ENCODE results near the gene EDC3.
A peak's percentile ranks its signal among the peaks of the same experiment; 100 is the strongest.

The EDC3 gene

DNA sequence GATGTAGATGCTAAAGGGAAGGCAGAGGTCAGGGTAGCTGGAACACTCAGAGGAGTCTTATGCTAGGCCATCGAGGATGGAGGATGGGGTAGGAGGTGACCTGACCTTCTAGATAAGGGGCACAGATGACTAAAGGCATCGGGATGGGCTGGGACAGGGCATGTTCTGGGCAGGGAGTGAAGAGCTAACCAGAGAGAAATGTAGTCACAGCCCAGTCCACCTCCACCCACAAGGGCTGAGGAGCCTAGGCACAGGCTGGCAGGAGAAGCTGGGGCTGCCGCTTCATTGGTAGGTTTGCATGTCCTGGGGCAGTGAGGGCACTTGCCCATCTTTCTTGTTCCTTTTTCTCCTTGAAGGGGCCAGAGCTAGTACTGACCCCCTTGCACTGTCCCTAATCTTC, 67.6 kb downstream of the EDC3 start:
- H3K27ac ChIP-seq: 0 out of 2 replicates have a peak overlapping the region, but pooled peaks have one; percentile 22
- TF ChIP-seq, protein P1, sequence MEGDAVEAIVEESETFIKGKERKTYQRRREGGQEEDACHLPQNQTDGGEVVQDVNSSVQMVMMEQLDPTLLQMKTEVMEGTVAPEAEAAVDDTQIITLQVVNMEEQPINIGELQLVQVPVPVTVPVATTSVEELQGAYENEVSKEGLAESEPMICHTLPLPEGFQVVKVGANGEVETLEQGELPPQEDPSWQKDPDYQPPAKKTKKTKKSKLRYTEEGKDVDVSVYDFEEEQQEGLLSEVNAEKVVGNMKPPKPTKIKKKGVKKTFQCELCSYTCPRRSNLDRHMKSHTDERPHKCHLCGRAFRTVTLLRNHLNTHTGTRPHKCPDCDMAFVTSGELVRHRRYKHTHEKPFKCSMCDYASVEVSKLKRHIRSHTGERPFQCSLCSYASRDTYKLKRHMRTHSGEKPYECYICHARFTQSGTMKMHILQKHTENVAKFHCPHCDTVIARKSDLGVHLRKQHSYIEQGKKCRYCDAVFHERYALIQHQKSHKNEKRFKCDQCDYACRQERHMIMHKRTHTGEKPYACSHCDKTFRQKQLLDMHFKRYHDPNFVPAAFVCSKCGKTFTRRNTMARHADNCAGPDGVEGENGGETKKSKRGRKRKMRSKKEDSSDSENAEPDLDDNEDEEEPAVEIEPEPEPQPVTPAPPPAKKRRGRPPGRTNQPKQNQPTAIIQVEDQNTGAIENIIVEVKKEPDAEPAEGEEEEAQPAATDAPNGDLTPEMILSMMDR (IDR thresholded peaks at IDR 0.05): no peak
- TF ChIP-seq ZFX (IDR thresholded peaks at IDR 0.05; ENCODE audit: borderline replicate concordance): no peak

DNA sequence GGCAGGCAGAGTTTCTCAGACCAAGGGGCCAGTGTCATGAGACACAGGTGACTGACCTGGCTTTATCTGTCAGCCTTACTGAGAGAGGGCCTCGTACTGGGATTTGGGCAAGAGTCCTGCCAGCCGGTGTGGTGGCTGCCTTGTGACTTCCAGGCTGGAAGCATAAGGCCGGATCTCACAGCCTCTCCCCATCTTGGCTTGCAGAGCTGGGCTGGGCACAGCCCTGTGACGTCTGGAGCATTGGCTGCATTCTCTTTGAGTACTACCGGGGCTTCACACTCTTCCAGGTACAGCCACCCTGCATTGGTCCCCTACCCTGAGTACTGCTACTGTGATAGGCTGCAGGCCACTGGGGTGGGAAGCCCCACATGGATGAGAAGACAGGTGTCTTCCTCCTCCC, 68.1 kb downstream of the EDC3 start:
- H3K27ac ChIP-seq: 0 out of 2 replicates have a peak overlapping the region, but pooled peaks have one; percentile 7
- TF ChIP-seq ZFX (IDR thresholded peaks at IDR 0.05; ENCODE audit: borderline replicate concordance): no peak
- TF ChIP-seq, protein P1 (IDR thresholded peaks at IDR 0.05): no peak

DNA sequence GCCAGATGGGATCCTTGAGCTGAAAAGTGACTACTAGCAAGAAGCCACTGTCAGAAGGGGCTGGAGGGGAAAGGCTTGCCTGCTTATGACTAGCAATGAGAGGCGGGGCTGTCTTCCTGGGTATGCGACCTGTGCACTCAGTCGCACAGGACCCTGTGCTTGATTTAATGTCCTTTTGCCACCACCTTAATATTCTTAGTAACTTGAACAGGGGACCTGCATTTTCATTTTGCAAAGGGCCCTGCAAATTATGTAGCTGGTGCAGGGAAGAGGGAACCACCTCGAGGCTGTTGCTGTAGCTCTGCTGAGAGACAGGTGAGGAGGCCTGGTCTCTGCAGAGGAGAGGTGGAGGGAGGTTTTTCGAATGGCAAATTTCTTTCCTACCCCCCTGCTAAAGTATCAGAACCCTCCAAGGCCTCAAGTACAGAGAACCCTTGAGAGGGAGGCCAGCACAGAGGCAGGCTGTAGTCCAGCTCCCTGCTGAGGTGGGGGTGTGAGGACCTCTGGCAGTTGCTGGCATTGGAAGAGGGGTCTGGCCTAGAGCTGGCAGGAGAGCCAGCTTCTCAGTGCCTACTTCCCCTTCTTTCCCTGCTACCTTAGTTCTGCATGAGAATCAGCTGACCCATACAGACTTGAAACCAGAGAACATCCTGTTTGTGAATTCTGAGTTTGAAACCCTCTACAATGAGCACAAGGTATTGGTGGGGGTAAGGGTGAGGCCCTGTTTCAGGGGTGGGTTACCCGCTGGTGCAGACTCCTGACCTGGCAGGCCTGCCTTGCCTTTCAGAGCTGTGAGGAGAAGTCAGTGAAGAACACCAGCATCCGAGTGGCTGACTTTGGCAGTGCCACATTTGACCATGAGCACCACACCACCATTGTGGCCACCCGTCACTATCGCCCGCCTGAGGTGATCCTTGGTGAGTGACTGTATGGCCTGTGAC, 68.8 kb downstream of the EDC3 start:
- H3K27ac ChIP-seq: peak overlapping the region; percentile 7; the same call in 1 of the 2 replicates
- no peak for TF ChIP-seq ZFX (IDR thresholded peaks at IDR 0.05; ENCODE audit: borderline replicate concordance)
- TF ChIP-seq, protein P1 (IDR thresholded peaks at IDR 0.05): no peak

DNA sequence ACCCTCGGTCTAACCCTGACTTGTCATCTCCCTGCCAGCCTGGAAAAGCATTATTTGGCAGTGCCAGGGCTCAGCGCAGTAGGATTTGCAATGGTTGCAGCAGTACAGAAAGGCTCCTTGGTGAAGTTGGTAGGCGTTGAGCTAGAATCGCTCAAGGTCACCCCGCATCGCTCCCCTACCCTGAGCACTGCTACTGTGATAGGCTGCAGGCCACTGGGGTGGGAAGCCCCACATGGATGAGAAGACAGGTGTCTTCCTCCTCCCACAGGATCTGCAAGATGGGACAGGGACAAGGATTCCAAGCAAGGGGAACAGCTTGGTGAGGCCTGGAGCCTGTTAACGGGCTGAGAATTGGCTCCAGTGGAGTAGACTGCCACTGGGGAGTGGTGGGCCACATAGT, 69.5 kb downstream of the EDC3 start:
- no peak overlapping the region; the same call in 1 of the 2 replicates for H3K27ac ChIP-seq
- TF ChIP-seq, protein P1 (IDR thresholded peaks at IDR 0.05): no peak
- no peak for TF ChIP-seq ZFX (IDR thresholded peaks at IDR 0.05; ENCODE audit: borderline replicate concordance)

DNA sequence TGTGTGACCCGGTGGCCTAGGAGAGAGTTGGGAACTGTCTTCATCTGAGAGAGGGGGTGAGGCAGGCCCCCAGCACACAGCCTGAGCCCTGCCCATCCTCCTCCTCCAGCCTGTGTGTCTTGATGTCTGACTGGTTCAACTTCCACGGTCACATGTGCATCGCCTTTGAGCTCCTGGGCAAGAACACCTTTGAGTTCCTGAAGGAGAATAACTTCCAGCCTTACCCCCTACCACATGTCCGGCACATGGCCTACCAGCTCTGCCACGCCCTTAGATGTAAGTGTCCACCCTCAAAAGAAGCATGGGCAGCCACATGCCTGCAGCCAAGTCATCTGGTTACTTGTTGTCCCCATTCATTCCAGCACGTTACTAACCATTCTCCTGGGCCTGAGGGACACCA, 70.1 kb downstream of the EDC3 start:
- TF ChIP-seq, protein P1 (IDR thresholded peaks at IDR 0.05): no peak
- TF ChIP-seq ZFX (IDR thresholded peaks at IDR 0.05; ENCODE audit: borderline replicate concordance): no peak
- no peak overlapping the region for H3K27ac ChIP-seq

DNA sequence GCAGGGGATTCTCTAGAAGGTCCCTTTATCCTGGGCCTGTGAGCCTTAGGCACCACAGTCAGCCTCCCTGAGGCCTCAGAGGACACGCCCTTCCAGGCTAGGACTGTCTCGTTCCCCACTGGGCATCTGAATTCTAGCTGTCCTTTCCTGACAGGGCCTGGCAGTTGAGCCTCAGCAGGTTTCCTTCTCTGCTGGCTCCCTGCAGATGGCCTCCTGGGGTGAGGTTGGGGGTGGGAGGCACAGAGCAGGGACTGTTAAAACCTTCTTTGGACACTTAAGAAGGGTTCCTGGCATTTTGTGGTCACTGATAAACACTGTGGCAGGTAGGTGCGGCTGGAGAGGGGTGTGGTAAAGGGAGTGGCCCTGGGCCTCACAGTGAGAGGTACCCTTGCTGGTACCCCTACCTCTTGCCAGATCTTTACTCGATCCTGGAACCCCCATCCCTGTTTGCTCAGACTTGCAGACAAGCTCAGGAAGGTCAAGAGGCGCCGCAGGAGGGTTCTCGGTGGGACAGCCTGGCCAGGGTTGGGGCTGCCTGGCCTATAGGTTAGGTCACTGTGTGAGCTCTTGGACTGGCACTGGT, 71.7 kb downstream of the EDC3 start:
- TF ChIP-seq, protein P1 (IDR thresholded peaks at IDR 0.05): no peak
- no peak for TF ChIP-seq ZFX (IDR thresholded peaks at IDR 0.05; ENCODE audit: borderline replicate concordance)
- no peak overlapping the region for H3K27ac ChIP-seq

DNA sequence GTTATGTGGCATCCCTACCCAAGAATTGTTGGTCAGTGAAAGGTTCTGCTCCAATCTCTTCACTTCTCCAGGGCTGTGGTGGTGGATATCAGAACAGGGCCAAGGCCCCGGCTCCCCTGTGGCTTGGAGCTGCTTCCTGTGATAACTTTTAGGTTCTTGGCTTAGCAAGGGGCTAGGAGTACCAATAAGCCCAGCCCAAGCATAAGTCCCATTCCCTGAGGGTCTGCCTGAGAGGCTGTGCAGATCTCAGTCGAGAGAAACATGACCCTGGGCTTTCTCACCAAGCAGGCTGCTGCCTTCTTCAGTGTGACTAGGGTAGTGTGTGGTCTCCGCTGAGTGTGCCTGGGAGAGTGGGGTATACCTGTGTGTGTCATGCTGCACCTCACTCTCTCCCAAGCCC, 73.1 kb downstream of the EDC3 start:
- no peak overlapping the region for H3K27ac ChIP-seq
- TF ChIP-seq, protein P1 (IDR thresholded peaks at IDR 0.05): no peak
- TF ChIP-seq ZFX (IDR thresholded peaks at IDR 0.05; ENCODE audit: borderline replicate concordance): no peak

Data from 22Rv1 (cell line).